GM12874 (cell line): Measurements from ENCODE around the gene PAPSS2.

ENCODE experiments used
- CTCF ChIP-seq: IDR thresholded peaks from 2 replicates; pipeline ENCODE4 v1.5.1; 2011; ENCODE audit warnings: low read depth, mild to moderate bottlenecking, control low read depth, low read length, moderate library complexity; ENCODE audit not compliant: insufficient read depth

Gene PAPSS2

GRCh38 chr10:87659571-87660483, at the start of gene PAPSS2:
Gene PAPSS2 (plus strand): TSS chr10:87659878. CDS start chr10:87659982, 104 bp downstream.
- TF ChIP-seq CTCF: 0 out of 2 replicates have a peak, but pooled peaks have one; percentile 7

- TF ChIP-seq CTCF: no peak
Observed at GRCh38 chr10:87612115-87612514, 47.6 kb upstream of the PAPSS2 start.

GRCh38 chr10:87613751-87614150, 45.9 kb upstream of the PAPSS2 start:
- TF ChIP-seq CTCF: no peak

- no peak for TF ChIP-seq CTCF
Observed at GRCh38 chr10:87615856-87616255, 43.8 kb upstream of the PAPSS2 start.

- TF ChIP-seq CTCF: no peak
Observed at GRCh38 chr10:87617503-87617902, 42.2 kb upstream of the PAPSS2 start.

- no peak for TF ChIP-seq CTCF
Observed at GRCh38 chr10:87618566-87619423, 40.9 kb upstream of the PAPSS2 start.

- TF ChIP-seq CTCF: no peak
Observed at GRCh38 chr10:87619705-87620104, 40.0 kb upstream of the PAPSS2 start.
